ENCODE data around the gene OR8B8. TPM values are rescaled to one million over a fixed set of nuclear protein-coding genes. Genes with fewer than 3 reads are reported as not detected.

The OR8B8 gene
- total RNA-seq, 1 donor, result not detected

GRCh38 chr11:124482362-124483147 is 37.1 kb upstream of the OR8B8 start:
- H3K36me3 ChIP-seq (ENCODE audit: insufficient read depth, low read length), result no peaks in the 10 kb centered on the region
- H3K4me1 ChIP-seq (ENCODE audit: insufficient read depth, low read length), result no peaks in the 10 kb centered on the region
- DNase-seq (ENCODE audit: insufficient read length, low spot score, missing footprints), result no peak
- H3K27me3 ChIP-seq (ENCODE audit: insufficient read depth, low read length), result no peaks in the 10 kb centered on the region
- H3K4me3 ChIP-seq (ENCODE audit: insufficient read depth, low read length), result no peak overlapping the region
- H4K20me1 ChIP-seq (ENCODE audit: insufficient read depth, low read length), result no peaks in the 10 kb centered on the region
- no peak overlapping the region for H3K4me2 ChIP-seq (ENCODE audit: insufficient read depth, low read length)
- H3K9me3 ChIP-seq (ENCODE audit: low read depth, low read length), result no peaks in the 10 kb centered on the region
- TF ChIP-seq CTCF (IDR thresholded peaks at IDR 0.05; ENCODE audit: extremely low read depth, low read depth, low read length), result no peak
- H2AFZ ChIP-seq (ENCODE audit: low read length), result peak overlapping the region; percentile 42
- H3K79me2 ChIP-seq (ENCODE audit: insufficient read depth, low read length), result no peaks in the 10 kb centered on the region
- no peak overlapping the region for H3K27ac ChIP-seq (ENCODE audit: low read depth, low read length)

GRCh38 chr11:124481365-124482323 is 36.1 kb upstream of the OR8B8 start:
- peak overlapping the region; percentile 62 for H3K4me3 ChIP-seq (ENCODE audit: insufficient read depth, low read length)
- no peaks in the 10 kb centered on the region for H4K20me1 ChIP-seq (ENCODE audit: insufficient read depth, low read length)
- DNase-seq (ENCODE audit: insufficient read length, low spot score, missing footprints), result peak; percentile 56
- H3K36me3 ChIP-seq (ENCODE audit: insufficient read depth, low read length), result no peaks in the 10 kb centered on the region
- H3K4me1 ChIP-seq (ENCODE audit: insufficient read depth, low read length), result no peaks in the 10 kb centered on the region
- no peak for TF ChIP-seq CTCF (IDR thresholded peaks at IDR 0.05; ENCODE audit: extremely low read depth, low read depth, low read length)
- H3K27me3 ChIP-seq (ENCODE audit: insufficient read depth, low read length), result no peaks in the 10 kb centered on the region
- H3K9me3 ChIP-seq (ENCODE audit: low read depth, low read length), result no peaks in the 10 kb centered on the region
- H2AFZ ChIP-seq (ENCODE audit: low read length), result peak overlapping the region; percentile 83
- H3K4me2 ChIP-seq (ENCODE audit: insufficient read depth, low read length), result peak overlapping the region; percentile 68
- no peaks in the 10 kb centered on the region for H3K79me2 ChIP-seq (ENCODE audit: insufficient read depth, low read length)
- no peak overlapping the region for H3K27ac ChIP-seq (ENCODE audit: low read depth, low read length)

DNA sequence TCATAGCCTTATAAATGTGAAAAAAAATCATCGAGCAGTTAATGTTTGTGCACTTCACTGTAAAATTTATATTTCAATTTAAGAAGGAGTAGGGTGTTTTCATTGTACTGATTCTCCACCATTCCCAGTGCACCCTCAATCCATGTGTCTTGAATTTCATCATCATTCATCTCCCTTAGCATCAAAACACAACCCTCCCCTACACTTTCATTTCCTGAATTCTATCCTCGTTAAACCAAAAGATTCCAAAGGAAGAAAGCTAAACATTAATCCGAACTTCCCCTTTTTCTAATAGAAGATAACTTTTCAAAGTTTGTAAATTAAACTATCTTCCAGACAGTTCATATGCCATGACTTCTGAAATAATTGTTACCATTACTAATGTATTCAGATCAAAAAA is 34.1 kb upstream of the OR8B8 start:
- Histone ChIP-seq H3K27ac (ENCODE audit: low read depth, low read length) (no peak overlapping the region), H3K27me3 (ENCODE audit: insufficient read depth, low read length) (no peaks in the 10 kb centered on the region), H2AFZ (ENCODE audit: low read length) (no peak overlapping the region), H3K79me2 (ENCODE audit: insufficient read depth, low read length) (no peaks in the 10 kb centered on the region), H4K20me1 (ENCODE audit: insufficient read depth, low read length) (no peaks in the 10 kb centered on the region), H3K4me1 (ENCODE audit: insufficient read depth, low read length) (no peaks in the 10 kb centered on the region), H3K36me3 (ENCODE audit: insufficient read depth, low read length) (no peaks in the 10 kb centered on the region), H3K4me2 (ENCODE audit: insufficient read depth, low read length) (no peak overlapping the region), H3K4me3 (ENCODE audit: insufficient read depth, low read length) (no peak overlapping the region), H3K9me3 (ENCODE audit: low read depth, low read length) (no peaks in the 10 kb centered on the region)
- no peak for DNase-seq (ENCODE audit: insufficient read length, low spot score, missing footprints)
- no peak for TF ChIP-seq CTCF (IDR thresholded peaks at IDR 0.05; ENCODE audit: extremely low read depth, low read depth, low read length)

GRCh38 chr11:124475265-124475664 is 29.8 kb upstream of the OR8B8 start:
- DNase-seq (ENCODE audit: insufficient read length, low spot score, missing footprints), result no peak
- H3K9me3 ChIP-seq (ENCODE audit: low read depth, low read length), result no peaks in the 10 kb centered on the region
- no peaks in the 10 kb centered on the region for H3K4me1 ChIP-seq (ENCODE audit: insufficient read depth, low read length)
- H2AFZ ChIP-seq (ENCODE audit: low read length), result no peak overlapping the region
- no peaks in the 10 kb centered on the region for H3K36me3 ChIP-seq (ENCODE audit: insufficient read depth, low read length)
- no peak for TF ChIP-seq CTCF (IDR thresholded peaks at IDR 0.05; ENCODE audit: extremely low read depth, low read depth, low read length)
- H3K4me3 ChIP-seq (ENCODE audit: insufficient read depth, low read length), result no peak overlapping the region
- H3K79me2 ChIP-seq (ENCODE audit: insufficient read depth, low read length), result no peaks in the 10 kb centered on the region
- no peak overlapping the region for H3K4me2 ChIP-seq (ENCODE audit: insufficient read depth, low read length)
- no peaks in the 10 kb centered on the region for H3K27me3 ChIP-seq (ENCODE audit: insufficient read depth, low read length)
- no peaks in the 10 kb centered on the region for H4K20me1 ChIP-seq (ENCODE audit: insufficient read depth, low read length)
- H3K27ac ChIP-seq (ENCODE audit: low read depth, low read length), result no peak overlapping the region
